ACC112 (cell line): Measurements from ENCODE around the gene HIGD1A.
A peak's percentile ranks its signal among the peaks of the same experiment; 100 is the strongest.
"Not testable (repeated sequence)": the region's sequence is repeated elsewhere in the genome, so short reads cannot be mapped to it uniquely, and the experiment has no call there.

Experiments
- H2AFZ ChIP-seq: fragments of 200-600 bp; sonication (generic); one replicate; pipeline ENCODE4 v1.6.0; 2017; ENCODE audit warnings: antibody characterized with exemption, low read length; ENCODE audit not compliant: unreplicated experiment
- H3K27ac ChIP-seq: fragments of 200-600 bp; sonication (generic); 2 replicates; pipeline ENCODE4 v1.5.1; 2014; ENCODE audit warnings: low read depth, mild to moderate bottlenecking, antibody characterized with exemption, low read length, moderate library complexity
- H3K27me3 ChIP-seq: fragments of 200-600 bp; sonication (generic); 2 replicates; pipeline ENCODE4 v1.6.1; 2014; ENCODE audit warnings: mild to moderate bottlenecking, antibody characterized with exemption, low read length, moderate library complexity, mixed read lengths; ENCODE audit not compliant: insufficient read depth
- H3K36me3 ChIP-seq: fragments of 200-600 bp; sonication (generic); 2 replicates; pipeline ENCODE4 v1.6.1; 2016; ENCODE audit warnings: mild to moderate bottlenecking, antibody characterized with exemption, low read length, moderate library complexity, mixed read lengths; ENCODE audit not compliant: insufficient read depth
- H3K4me1 ChIP-seq: fragments of 200-600 bp; sonication (generic); one replicate; pipeline ENCODE4 v1.6.1; 2016; ENCODE audit warnings: low read length, mixed read lengths; ENCODE audit not compliant: insufficient read depth, unreplicated experiment, control insufficient read depth
- H3K4me3 ChIP-seq: fragments of 200-600 bp; sonication (generic); 2 replicates; pipeline ENCODE4 v1.5.1; 2014; ENCODE audit warnings: mild to moderate bottlenecking, low read depth, low read length
- H3K79me2 ChIP-seq: fragments of 200-600 bp; sonication (generic); one replicate; pipeline ENCODE4 v1.6.0; 2016; ENCODE audit warnings: low read length; ENCODE audit not compliant: control insufficient read depth, unreplicated experiment, insufficient read depth

HIGD1A gene

DNA sequence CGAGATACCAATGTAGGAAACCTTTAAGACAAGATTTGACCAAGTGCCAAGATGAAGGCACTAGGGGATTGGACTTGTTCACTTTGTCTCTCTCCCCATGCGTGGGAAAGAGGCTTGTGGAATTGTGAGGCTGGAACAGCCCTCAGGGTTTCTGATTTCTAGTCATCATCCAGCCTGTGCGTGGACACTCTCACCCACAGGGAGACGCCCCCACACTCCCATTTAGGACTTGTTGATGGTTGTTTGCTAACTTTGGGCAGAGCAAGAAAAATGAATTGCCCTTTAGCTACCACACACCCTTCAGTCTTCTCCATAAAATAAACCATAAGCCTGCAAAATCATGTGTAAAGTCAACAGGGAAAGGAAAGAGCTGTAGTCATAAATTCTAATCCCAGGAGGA, 23.4 kb upstream of the HIGD1A start:
- Histone ChIP-seq H3K79me2 (no peaks in the 10 kb centered on the region), H2AFZ (no peak overlapping the region), H3K4me1 (peaks cover 8% of the 10 kb centered on the region), H3K36me3 (no peaks in the 10 kb centered on the region), H3K27ac (no peak overlapping the region), H3K4me3 (no peak overlapping the region), H3K27me3 (no peaks in the 10 kb centered on the region)

DNA sequence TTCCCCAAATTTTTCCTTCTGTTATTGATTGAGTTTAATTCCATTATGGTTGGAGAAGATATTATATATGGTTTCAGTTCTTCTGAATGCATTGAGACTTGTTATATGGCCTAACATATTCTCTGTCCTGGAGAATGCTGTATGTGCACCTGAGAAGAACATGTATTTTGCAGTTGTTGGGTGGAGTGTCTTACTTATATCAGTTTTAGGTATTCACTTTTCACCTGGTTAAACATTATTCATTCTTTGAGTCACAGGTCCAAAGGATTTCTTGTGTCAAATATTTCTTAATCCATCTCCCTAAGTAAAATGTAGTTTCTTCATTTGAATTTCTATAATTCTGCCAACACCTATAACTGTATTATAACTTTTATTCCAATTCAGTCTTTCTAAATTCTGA, 22.7 kb upstream of the HIGD1A start:
- H3K4me1 ChIP-seq = peaks cover 8% of the 10 kb centered on the region
- H3K27me3 ChIP-seq = no peaks in the 10 kb centered on the region
- no peak overlapping the region for H3K4me3 ChIP-seq
- H3K36me3 ChIP-seq = no peaks in the 10 kb centered on the region
- H3K79me2 ChIP-seq = no peaks in the 10 kb centered on the region
- no peak overlapping the region for H3K27ac ChIP-seq
- H2AFZ ChIP-seq = no peak overlapping the region

DNA sequence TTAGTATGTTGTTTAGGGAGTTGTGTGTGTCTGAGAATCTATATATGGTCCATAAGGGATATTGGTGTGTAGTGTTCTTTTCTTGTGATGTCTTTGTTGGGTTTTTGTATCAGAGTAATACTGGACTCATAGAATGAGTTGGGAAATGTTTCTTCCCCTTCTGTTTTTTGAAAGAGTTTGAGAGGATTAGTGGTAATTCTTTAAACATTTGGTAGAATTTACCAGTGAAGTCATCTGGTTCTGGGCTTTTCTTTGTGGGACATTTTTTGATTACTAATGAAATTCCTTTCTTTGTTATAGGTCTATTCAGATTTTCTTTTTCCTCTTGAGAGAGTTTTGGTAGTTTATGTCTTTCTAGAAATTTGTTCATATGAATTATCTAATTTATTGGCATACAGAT, 21.9 kb upstream of the HIGD1A start:
- no peak overlapping the region for H2AFZ ChIP-seq
- H3K27me3 ChIP-seq = no peaks in the 10 kb centered on the region
- no peak overlapping the region for H3K4me3 ChIP-seq
- no peaks in the 10 kb centered on the region for H3K79me2 ChIP-seq
- H3K4me1 ChIP-seq = peaks cover 10% of the 10 kb centered on the region
- H3K27ac ChIP-seq = no peak overlapping the region
- no peaks in the 10 kb centered on the region for H3K36me3 ChIP-seq

DNA sequence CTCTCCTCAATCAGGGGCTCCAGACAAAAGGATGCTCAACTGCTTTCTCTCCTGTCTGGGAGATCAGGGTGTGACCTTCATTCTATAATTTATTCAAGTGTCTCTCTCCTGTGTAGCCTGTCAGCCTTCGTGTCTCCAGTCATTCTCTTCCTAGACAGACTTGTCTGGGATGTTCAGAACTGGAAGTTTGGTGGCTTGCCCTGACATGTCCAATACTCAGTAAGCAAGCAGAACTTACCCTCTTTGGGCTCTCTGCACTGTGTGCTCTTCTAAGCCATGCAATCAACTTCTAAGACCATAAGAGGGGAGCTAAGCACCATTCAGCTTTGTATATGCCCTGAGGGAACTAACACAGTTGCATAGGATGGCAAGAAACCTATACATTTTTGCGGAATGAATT, 19.1 kb upstream of the HIGD1A start:
- H2AFZ ChIP-seq = no peak overlapping the region
- H3K36me3 ChIP-seq = no peaks in the 10 kb centered on the region
- H3K27ac ChIP-seq = no peak overlapping the region
- H3K4me3 ChIP-seq = no peak overlapping the region
- H3K27me3 ChIP-seq = peaks cover under 1% of the 10 kb centered on the region; the same call in 1 of the 2 replicates
- H3K79me2 ChIP-seq = no peaks in the 10 kb centered on the region
- peaks cover 22% of the 10 kb centered on the region for H3K4me1 ChIP-seq

DNA sequence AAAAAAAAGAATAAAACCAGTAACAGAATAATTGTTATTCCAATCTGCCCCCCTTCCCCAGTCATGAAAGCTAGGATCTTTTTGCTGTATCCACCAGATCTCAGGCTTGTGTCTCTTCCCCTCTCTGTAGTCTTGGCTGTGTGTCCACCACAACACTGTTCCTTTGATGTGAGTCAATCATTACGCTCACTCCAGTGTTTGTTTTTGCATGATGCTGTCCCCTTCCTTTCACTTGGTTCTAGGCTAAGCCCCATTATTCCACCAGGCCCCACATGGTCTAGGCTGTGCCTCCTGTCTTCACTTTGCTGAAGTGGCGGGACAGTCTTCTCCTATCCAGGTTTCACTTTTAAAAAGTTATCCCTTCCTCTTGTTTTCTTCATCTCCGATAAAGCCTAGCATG, 18.5 kb upstream of the HIGD1A start:
- H3K4me1 ChIP-seq = peaks cover 22% of the 10 kb centered on the region
- no peaks in the 10 kb centered on the region for H3K36me3 ChIP-seq
- no peak overlapping the region for H3K27ac ChIP-seq
- H3K27me3 ChIP-seq = peaks cover 6% of the 10 kb centered on the region
- H2AFZ ChIP-seq = no peak overlapping the region
- H3K4me3 ChIP-seq = no peak overlapping the region
- no peaks in the 10 kb centered on the region for H3K79me2 ChIP-seq

DNA sequence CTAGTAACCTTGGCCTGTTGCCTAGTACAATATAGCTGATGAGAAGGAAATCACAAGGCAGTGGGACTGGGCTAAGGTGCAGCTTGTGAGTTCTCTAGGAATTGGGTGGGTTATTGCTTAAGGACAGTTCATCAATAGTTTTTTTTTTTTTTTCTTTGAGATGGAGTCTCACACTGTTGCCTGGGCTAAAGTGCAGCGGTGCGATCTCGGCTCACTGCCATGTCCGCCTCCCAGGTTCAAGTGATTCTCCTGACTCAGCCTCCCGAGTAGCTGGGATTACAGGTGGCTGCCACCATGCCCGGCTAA, 16.4 kb upstream of the HIGD1A start:
- Histone ChIP-seq H3K4me1 (peaks cover 22% of the 10 kb centered on the region), H3K4me3 (no peak overlapping the region), H3K27me3 (peaks cover 6% of the 10 kb centered on the region), H3K27ac (no peak overlapping the region), H3K36me3 (no peaks in the 10 kb centered on the region), H3K79me2 (no peaks in the 10 kb centered on the region), H2AFZ (no peak overlapping the region)

DNA sequence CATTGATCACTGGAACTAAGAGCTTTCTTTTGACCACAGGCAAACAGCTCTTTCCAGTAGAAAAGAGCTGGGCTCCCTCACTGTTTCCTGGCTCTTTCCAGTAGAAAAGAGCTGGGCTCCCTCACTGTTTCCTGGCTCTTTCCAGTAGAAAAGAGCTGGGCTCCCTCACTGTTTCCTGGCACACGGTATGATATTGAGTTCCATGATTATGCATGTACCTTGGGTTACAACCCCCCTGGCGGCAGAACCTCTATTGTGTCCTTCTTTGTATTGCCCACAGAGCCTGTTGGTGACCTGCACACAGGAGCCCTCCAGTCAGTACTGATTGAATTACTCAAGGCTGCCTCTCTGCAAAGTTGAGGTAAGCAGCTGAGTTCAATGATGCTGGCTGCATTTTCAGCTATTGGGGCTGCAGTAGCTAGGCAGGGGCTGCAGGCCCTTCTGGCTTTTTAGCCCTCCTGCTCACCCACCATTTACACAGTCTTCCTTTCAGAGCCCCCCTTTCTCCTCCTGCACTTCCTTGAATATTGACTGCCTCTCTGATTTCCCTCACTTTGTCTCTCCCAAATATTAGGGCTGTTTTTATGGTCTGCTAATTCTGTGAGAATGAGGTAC, 15.2 kb upstream of the HIGD1A start:
- H3K27ac ChIP-seq = 0 out of 2 replicates have a peak overlapping the region, but pooled peaks have one; percentile 9
- peaks cover 33% of the 10 kb centered on the region for H3K4me1 ChIP-seq
- H3K27me3 ChIP-seq = peaks cover 6% of the 10 kb centered on the region
- no peak overlapping the region for H3K4me3 ChIP-seq
- no peaks in the 10 kb centered on the region for H3K36me3 ChIP-seq
- H3K79me2 ChIP-seq = no peaks in the 10 kb centered on the region
- H2AFZ ChIP-seq = no peak overlapping the region

DNA sequence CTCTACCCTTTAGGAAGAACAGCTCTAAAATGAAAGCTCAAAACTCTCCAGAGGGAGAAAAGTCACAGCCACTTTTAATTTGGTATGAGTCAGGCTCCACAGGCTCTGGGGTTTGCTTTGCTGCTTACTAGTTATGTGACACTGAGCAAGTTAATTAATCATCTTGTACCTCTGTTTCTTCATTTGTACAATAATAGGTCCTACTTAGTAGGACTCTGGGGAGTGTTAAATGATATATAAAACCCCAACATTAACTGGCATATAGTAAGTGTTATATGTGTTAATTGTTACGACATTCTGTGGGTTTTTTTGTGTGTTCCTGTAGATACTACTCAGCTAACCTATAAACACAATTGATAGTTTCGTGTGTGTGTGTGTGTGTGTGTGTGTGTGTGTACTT, 11.5 kb upstream of the HIGD1A start:
- Histone ChIP-seq H3K4me3 (no peak overlapping the region), H3K36me3 (no peaks in the 10 kb centered on the region), H3K27me3 (peaks cover 6% of the 10 kb centered on the region), H3K4me1 (peaks cover 20% of the 10 kb centered on the region), H3K79me2 (no peaks in the 10 kb centered on the region), H3K27ac (no peak overlapping the region), H2AFZ (no peak overlapping the region)

DNA sequence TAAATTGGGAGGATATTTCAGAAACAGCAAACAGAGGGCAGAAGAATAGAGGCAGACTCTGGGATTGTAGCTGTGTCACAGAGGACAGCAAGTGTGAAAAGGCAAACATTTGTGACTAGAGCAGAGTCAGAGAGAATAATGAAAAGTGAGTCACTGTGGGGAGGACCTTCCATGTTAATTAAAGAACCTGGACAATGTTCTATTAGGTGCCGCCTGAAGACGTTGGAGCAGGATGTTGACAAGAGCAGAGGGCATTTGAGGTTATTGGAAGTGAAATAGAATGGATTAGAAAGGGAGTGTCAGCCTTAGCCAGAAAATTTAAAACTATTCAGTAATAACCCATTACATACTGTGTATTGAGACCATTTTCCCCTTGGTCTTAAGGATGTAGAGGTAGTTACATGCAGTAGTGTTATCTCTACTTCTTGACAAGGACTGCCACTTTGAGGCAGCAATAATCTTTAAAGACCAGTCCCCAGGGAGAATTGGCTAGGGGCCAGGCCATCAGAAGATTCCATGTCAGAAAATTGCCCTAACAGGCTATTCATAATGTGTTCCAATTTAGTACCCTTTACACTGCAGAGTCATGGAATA, 10.7 kb upstream of the HIGD1A start:
- H3K27me3 ChIP-seq = peaks cover 6% of the 10 kb centered on the region
- H3K79me2 ChIP-seq = no peaks in the 10 kb centered on the region
- H3K36me3 ChIP-seq = no peaks in the 10 kb centered on the region
- no peak overlapping the region for H3K27ac ChIP-seq
- no peak overlapping the region for H2AFZ ChIP-seq
- no peak overlapping the region for H3K4me3 ChIP-seq
- peaks cover 16% of the 10 kb centered on the region for H3K4me1 ChIP-seq

DNA sequence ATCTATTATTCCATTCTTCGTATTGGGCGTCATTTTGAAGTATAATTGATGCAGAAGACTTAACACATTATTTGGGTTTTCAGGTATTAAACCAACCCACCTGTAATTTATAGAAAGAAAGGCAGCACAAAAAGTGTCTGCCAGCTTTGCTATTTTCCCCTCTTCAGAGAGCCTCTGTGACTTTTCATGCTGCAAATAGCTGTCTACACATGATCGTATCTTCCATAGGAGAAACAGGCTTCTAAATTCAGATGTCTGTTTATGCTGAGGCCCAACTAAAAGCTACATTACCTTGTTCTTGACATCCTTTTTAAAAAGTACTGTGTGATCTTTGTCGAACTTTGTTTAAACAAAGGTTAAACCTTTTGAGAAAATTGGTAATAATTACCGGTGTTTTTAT, 10.0 kb upstream of the HIGD1A start:
- Histone ChIP-seq H3K4me3 (no peak overlapping the region), H2AFZ (no peak overlapping the region), H3K27ac (no peak overlapping the region), H3K79me2 (no peaks in the 10 kb centered on the region), H3K36me3 (no peaks in the 10 kb centered on the region), H3K27me3 (peaks cover 6% of the 10 kb centered on the region), H3K4me1 (peaks cover 11% of the 10 kb centered on the region)

DNA sequence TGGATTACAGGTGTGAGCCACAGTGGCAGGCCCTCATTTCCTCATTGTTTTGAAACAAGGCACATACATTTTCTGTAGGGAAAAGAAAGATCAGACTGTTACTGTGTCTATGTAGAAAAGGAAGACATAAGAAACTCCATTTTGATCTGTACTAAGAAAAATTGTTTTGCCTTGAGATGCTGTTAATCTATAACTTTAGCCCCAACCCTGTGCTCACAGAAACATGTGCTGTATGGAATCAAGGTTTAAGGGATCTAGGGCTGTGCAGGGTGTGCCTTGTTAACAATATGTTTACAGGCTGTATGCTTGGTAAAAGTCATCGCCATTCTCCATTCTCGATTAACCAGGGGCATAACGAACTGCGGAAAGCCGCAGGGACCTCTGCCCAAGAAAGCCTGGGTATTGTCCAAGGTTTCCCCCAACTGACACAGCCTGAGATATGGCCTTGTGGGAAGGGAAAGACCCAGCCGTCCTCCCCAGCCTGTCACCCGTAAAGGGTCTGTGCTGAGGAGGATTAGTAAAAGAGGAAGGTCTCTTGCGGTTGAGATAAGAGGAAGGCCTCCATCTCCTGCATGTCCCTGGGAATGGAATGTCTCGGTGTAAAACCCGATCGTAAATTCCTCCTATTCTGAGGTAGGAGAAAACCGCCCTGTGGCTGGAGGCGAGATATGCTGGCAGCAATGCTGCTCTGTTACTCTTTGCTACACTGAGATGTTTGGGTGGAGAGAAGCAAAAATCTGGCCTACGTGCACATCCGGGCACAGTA, 7.0 kb upstream of the HIGD1A start:
- not testable (repeated sequence) for H3K79me2 ChIP-seq, H2AFZ ChIP-seq, H3K36me3 ChIP-seq, H3K27ac ChIP-seq, H3K27me3 ChIP-seq, H3K4me3 ChIP-seq
- H3K4me1 ChIP-seq = peaks cover 11% of the 10 kb centered on the region
